ENCODE measurements around the gene DDRGK1. TPM values are rescaled to one million over a fixed set of nuclear protein-coding genes. Genes with fewer than 3 reads are reported as not detected.

Gene DDRGK1
- total and polyA plus RNA-seq, 2 of the 8 experiments (the other 6 are each of a cell fraction or from before 2014, with no cell fraction given), result 29.4 to 42.0 TPM

DNA sequence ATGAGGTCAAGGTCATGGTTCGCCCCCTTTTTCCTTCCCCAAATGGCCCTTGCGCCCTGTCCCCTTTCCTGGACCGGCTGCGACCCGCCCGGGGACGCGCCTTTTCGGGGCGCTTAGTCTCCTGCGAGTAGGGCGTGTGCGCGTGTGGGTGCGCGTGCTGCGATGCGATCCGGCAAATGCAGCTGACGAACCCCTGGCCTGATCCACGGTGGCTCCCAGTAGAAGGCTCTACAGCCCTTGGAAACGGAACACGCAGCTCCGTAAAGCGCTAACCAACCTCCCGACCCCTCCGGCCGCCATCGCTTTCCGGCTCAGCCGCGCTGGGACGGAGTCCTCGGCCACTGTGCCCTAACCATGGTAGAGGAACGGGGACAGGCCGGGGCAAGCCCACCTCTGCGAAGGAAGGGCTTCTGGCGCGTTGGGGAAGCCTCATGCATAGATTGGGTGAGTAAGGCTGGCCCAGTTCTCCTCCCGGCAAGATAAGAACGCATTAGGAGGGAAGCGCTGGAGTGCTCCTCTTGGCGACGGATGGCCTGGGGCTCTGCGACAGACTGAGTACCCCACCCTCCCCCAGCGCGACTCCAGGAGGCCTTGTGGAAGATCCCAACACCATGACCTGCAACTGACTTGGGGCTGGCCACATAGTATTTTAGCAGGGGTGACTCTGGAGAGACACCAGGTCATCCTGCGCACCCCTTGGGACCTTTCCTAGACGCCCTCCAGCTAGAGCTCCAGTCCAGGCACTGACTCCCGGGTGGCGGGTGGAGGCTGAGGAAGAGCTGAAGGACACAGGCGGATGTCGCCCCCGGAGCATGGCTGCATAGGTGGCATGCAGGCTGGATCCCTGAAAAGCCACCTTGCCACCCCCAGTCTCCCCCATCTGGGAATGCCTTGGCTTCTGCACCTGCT, 35.6 kb upstream of the DDRGK1 start (continued):
- TF ChIP-seq RFX5 (IDR thresholded peaks at IDR 0.05; ENCODE audit: borderline replicate concordance, low read depth, low read length) (no peak), GTF2F1 (IDR thresholded peaks at IDR 0.05; ENCODE audit: borderline replicate concordance, low read depth, low read length) (no peak), CHD2 (IDR thresholded peaks at IDR 0.05; ENCODE audit: low read length) (no peak), CTBP2 (IDR thresholded peaks at IDR 0.05; ENCODE audit: borderline replicate concordance, insufficient read depth, insufficient read length, low read length) (no peak), SIN3A (conservative IDR thresholded peaks at IDR 0.05 in 1 of 2, IDR thresholded peaks at IDR 0.05 in 1 of 2; ENCODE audit: low read depth in 1 of 2, low read length in 2 of 2) (0 out of 4 replicates have a peak, but pooled peaks of 1 of the 2 experiments have one; percentile 49), NANOG (IDR thresholded peaks at IDR 0.05; ENCODE audit: insufficient read depth, low read depth, low read length, poor library complexity, severe bottlenecking) (no peak), EZH2 (IDR thresholded peaks at IDR 0.05; ENCODE audit: low read depth, low read length, severe bottlenecking) (peak; percentile 65)
